ENCODE data around the gene ZBP1.

DNA sequence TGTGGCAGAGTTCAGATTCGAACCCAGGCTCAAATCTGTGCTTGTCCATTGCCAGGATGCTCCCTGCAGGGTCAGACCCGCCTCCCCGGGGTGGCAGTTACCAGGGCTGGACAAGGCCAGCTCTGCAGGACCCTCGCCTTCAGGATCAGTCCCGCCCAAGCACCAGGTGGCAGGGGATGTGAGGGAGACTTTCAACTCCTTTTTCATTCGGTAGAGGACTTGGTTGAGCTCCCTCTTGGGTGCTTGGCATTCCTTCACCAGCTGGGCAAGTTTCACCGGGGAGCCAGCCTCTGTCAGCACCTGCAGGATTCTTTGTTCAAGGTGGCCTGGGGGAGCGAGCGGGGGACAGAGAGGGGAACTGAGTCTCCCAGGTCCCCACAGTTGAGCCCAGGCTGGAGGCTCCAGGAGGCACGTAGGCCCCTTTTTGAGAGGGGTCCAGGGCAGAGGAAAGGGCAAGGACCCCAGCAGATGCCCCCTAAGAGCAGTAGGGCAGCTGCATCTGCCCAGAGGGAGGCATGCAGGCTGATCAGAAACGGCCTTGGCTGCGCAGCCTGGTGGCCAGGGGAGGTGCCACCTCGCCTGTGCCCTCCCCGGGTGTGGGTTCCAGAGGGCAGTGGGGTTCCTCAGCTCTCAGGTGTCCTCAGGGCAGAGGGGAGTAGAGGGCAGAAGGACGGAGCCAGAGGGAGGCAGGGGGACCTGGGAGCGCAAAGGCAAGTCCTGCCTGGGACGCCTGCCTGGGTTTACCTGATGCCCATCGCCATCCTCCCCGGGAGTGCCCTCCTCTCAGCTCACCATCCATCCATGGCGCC, 3.9 kb downstream of the ZBP1 start:
- TF ChIP-seq, protein P1, sequence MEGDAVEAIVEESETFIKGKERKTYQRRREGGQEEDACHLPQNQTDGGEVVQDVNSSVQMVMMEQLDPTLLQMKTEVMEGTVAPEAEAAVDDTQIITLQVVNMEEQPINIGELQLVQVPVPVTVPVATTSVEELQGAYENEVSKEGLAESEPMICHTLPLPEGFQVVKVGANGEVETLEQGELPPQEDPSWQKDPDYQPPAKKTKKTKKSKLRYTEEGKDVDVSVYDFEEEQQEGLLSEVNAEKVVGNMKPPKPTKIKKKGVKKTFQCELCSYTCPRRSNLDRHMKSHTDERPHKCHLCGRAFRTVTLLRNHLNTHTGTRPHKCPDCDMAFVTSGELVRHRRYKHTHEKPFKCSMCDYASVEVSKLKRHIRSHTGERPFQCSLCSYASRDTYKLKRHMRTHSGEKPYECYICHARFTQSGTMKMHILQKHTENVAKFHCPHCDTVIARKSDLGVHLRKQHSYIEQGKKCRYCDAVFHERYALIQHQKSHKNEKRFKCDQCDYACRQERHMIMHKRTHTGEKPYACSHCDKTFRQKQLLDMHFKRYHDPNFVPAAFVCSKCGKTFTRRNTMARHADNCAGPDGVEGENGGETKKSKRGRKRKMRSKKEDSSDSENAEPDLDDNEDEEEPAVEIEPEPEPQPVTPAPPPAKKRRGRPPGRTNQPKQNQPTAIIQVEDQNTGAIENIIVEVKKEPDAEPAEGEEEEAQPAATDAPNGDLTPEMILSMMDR (conservative IDR thresholded peaks at IDR 0.05; ENCODE audit: low read depth, low read length) = no peak
- no peak for TF ChIP-seq EZH2 (IDR thresholded peaks at IDR 0.05; ENCODE audit: low read length, unreplicated experiment)
- TF ChIP-seq EZH2phosphoT487 (IDR thresholded peaks at IDR 0.05; ENCODE audit: borderline replicate concordance, low read length) = no peak
